Measurements from ENCODE around the gene TRAF1. TPM values are rescaled to one million over a fixed set of nuclear protein-coding genes. Genes with fewer than 3 reads are reported as not detected.

Gene TRAF1
- total and polyA plus RNA-seq, 2 of the 13 experiments (the other 11 are each of a cell fraction or from before 2014, with no cell fraction given), result 0.44 to 1.0 TPM

DNA sequence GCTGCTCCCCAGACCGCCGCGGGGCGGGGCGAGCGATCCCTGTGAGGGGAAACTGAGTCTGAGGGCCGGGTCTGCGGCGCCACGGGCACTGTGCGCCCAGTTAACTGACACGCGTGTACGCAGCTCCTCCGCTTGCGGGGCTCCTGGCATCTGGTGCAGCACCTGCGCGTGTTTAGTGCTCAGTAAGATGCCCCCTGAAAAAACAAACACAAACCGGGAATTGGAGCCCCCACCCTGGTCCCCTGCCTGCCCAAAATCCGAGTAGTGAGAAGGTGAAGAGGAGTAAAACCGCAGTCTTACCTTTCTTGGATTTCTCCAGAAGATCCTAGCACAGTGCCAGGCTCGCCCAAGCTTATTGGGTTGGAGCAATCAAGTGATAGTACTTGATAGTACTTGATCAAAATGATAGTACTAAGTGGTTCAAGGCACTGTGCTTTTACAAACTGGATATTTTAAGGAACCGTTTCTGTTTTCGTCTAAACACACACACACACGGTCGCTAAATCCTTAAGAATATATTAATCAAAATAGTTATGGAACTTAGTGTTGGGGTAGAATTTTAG, 2.7 kb upstream of the TRAF1 start (continued):
- no peak for TF ChIP-seq PCBP2 (optimal IDR thresholded peaks at IDR 0.05; ENCODE audit: low read depth, low read length, poor library complexity, severe bottlenecking)
- TF ChIP-seq ZBED4 (CRISPR knock-in tag; IDR thresholded peaks at IDR 0.05; ENCODE audit: borderline replicate concordance), result no peak

GRCh38 chr9:120928483-120929228, 2.1 kb upstream of the TRAF1 start:
- ATAC-seq (peak; percentile 93), FAIRE-seq (no peak), DNase-seq (ENCODE audit: low spot score) (peak; percentile 21)
- peaks cover 17% of the 10 kb centered on the region for H3K4me1 ChIP-seq (ENCODE audit: insufficient read depth, low read length)
- H3K79me2 ChIP-seq (ENCODE audit: insufficient read depth, low read length), result no peaks in the 10 kb centered on the region
- ChIA-PET POLR2A (interaction anchor here (1.0 to 1.5 kb wide), 7 partner anchors 9 to 193 kb away, joined by 3 to 5 read pairs (median 3); partner anchors contain the start of genes FBXW2 and PSMD5), CTCF (ENCODE audit: low intra/inter-chr PET ratio, low total read pairs) (no interaction called here)
- WGBS (ENCODE audit: low lambda C conversion rate), result 2% methylated on average over 16 of the region's 73 CpGs
- H3K27me3 ChIP-seq (ENCODE audit: control insufficient read depth in 1 of 2, insufficient read depth in 2 of 2, low read length in 2 of 2), result peaks cover 2 to 17% of the 10 kb centered on the region in 2 experiments; a peak in 2 of 5 replicates
- peak overlapping the region; percentile 27 for H3K27ac ChIP-seq (ENCODE audit: extremely low read length, insufficient read depth, low read length)
- H3K9me3 ChIP-seq (ENCODE audit: low read length), result no peaks in the 10 kb centered on the region
- no peaks in the 10 kb centered on the region for H4K20me1 ChIP-seq (ENCODE audit: insufficient read depth, low read length)
- H3K4me2 ChIP-seq (ENCODE audit: low read depth, low read length), result peak overlapping the region; percentile 94
- in situ Hi-C loops (cut with HindIII; ENCODE audit: extremely low pct_ligation_motif_present, low pct_unique_long_range_greater_than_20kb), result no loop called here
- peak overlapping the region; percentile 69 for H3K9ac ChIP-seq (ENCODE audit: insufficient read depth, low read depth, low read length)
- intact Hi-C loops (cut with micrococcal nuclease; ENCODE audit: unreplicated experiment), result loop anchor here (2.0 to 5.0 kb wide), 2 partner anchors 36 to 52 kb away; partner anchors contain the start of gene PHF19
- peak overlapping the region; percentile 69 to 86 (median 84) for H3K4me3 ChIP-seq (replicated peaks in 1 of 3; ENCODE audit: insufficient read depth in 1 of 3, low read depth in 2 of 3, low read length in 3 of 3)
- peak overlapping the region; percentile 47 for H2AFZ ChIP-seq (ENCODE audit: low read length)
- no TSS peak for BruUV-seq (replicated peaks)
- H3K36me3 ChIP-seq (replicated peaks in 1 of 2; ENCODE audit: control insufficient read depth in 1 of 2, insufficient read depth in 2 of 2, low read length in 2 of 2), result no peaks in the 10 kb centered on the region
- TF ChIP-seq EP300 (IDR thresholded peaks at IDR 0.05; ENCODE audit: low read depth in 2 of 2, low read length in 2 of 2) (no peak), EP300 (CRISPR knock-in tag; IDR thresholded peaks at IDR 0.05; ENCODE audit: borderline replicate concordance) (no peak), NFKBIZ (CRISPR knock-in tag; IDR thresholded peaks at IDR 0.05) (no peak), ZNF761 (CRISPR knock-in tag; conservative IDR thresholded peaks at IDR 0.05) (0 out of 2 replicates have a peak, but pooled peaks have one; percentile 35), KDM4B (CRISPR knock-in tag; IDR thresholded peaks at IDR 0.05) (no peak), IRX3 (CRISPR knock-in tag; IDR thresholded peaks at IDR 0.05; ENCODE audit: borderline replicate concordance, low read depth) (no peak; the same call in 1 of the 2 replicates), SKI (IDR thresholded peaks at IDR 0.05; ENCODE audit: partially characterized antibody) (no peak), ZNF7 (CRISPR knock-in tag; IDR thresholded peaks at IDR 0.05) (no peak), ZNF530 (CRISPR knock-in tag; IDR thresholded peaks at IDR 0.05; ENCODE audit: low read depth) (no peak), ZNF766 (CRISPR knock-in tag; IDR thresholded peaks at IDR 0.05; ENCODE audit: borderline replicate concordance) (0 out of 2 replicates have a peak, but pooled peaks have one; percentile 19), SNAI1 (CRISPR knock-in tag; IDR thresholded peaks at IDR 0.05; ENCODE audit: borderline replicate concordance) (no peak)
- TF ChIP-seq, protein P1, sequence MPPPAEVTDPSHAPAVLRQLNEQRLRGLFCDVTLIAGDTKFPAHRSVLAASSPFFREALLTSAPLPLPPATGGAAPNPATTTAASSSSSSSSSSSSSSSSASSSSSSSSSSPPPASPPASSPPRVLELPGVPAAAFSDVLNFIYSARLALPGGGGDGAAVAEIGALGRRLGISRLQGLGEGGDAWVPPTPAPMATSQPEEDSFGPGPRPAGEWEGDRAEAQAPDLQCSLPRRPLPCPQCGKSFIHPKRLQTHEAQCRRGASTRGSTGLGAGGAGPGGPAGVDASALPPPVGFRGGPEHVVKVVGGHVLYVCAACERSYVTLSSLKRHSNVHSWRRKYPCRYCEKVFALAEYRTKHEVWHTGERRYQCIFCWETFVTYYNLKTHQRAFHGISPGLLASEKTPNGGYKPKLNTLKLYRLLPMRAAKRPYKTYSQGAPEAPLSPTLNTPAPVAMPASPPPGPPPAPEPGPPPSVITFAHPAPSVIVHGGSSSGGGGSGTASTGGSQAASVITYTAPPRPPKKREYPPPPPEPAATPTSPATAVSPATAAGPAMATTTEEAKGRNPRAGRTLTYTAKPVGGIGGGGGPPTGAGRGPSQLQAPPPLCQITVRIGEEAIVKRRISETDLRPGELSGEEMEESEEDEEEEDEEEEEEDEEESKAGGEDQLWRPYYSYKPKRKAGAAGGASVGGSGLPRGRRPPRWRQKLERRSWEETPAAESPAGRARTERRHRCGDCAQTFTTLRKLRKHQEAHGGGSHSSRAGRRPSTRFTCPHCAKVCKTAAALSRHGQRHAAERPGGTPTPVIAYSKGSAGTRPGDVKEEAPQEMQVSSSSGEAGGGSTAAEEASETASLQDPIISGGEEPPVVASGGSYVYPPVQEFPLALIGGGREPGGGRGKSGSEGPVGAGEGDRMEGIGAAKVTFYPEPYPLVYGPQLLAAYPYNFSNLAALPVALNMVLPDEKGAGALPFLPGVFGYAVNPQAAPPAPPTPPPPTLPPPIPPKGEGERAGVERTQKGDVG (CRISPR knock-in tag; IDR thresholded peaks at IDR 0.05; ENCODE audit: borderline replicate concordance), result no peak

Measured in HepG2 (cell line).